ENCODE data around the gene HSPA1B. TPM values are rescaled to one million over a fixed set of nuclear protein-coding genes. Genes with fewer than 3 reads are reported as not detected.
"Not testable (repeated sequence)": the region's sequence is repeated elsewhere in the genome, so short reads cannot be mapped to it uniquely, and the experiment has no call there.

Gene HSPA1B
- polyA plus RNA-seq, 1 donor from 2014 or later = 5.7 TPM

DNA sequence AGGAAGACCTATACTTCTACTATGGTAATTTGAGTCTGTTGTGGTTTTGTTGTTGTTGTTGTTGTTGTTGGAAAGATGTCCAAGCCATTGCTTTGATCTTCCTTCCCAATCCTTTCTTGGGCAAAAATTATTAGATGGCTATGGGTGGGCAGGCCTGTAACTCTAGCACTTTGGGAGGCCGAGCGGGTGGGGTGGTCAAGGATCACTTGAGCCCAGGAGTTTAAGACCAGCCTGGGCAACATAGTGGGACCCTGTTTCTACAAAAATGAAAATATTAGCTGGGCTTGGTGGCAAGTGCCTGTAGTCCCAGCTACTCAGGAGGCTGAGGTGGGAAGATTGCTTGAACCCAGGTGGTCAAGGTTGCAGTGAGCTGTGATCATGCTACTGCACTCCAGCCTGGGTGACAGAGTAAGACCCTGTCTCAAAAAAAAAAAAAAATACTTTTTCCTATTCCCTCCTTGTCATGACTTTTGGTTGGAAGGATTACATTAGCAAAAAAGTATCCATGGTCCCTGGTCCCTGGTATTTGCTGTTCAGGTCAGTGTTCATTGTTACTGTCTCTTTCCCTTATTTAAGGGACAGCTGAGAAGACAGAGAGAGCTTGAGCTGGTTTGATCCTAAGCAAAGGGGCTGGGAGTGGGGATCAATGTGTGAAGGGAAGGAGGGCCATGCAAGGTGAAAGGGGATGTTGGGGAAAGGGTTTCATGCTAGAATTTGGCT lies 23.4 kb downstream of the HSPA1B start:
- Mint-ChIP-seq H3K4me3 (no peak overlapping the region), H3K27ac (no peak overlapping the region), H3K27me3 (no peaks in the 10 kb centered on the region), H3K4me1 (no peaks in the 10 kb centered on the region), H3K36me3 (peaks cover 5% of the 10 kb centered on the region), H3K9me3 (no peaks in the 10 kb centered on the region)

DNA sequence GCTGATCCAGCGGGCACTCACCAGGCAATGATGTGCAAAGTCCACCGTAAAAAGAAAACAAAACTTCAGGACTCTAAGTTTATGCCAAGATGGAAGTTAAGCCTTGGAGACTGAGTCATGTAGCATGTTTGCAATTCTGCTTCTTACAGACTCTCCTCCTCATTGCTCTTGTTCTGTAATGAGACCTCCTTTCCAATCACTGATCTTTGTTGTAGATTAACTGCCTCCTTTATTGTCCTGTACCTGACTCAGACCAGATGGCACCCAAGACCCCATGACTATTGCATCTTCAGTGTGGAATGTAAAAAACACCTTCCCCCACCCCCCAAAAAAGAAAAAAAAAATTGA lies 23.9 kb downstream of the HSPA1B start:
- no peak overlapping the region for H3K27ac Mint-ChIP-seq
- H3K27me3 Mint-ChIP-seq = no peaks in the 10 kb centered on the region
- no peaks in the 10 kb centered on the region for H3K9me3 Mint-ChIP-seq
- peaks cover 5% of the 10 kb centered on the region for H3K36me3 Mint-ChIP-seq
- H3K4me1 Mint-ChIP-seq = no peaks in the 10 kb centered on the region
- H3K4me3 Mint-ChIP-seq = no peak overlapping the region

- not testable (repeated sequence) for H3K36me3 Mint-ChIP-seq, H3K4me1 Mint-ChIP-seq, H3K27ac Mint-ChIP-seq, H3K27me3 Mint-ChIP-seq, H3K9me3 Mint-ChIP-seq, H3K4me3 Mint-ChIP-seq
These were observed 24.6 kb downstream of the HSPA1B start for GRCh38 chr6:31851980-31852718.

- not testable (repeated sequence) for H3K9me3 Mint-ChIP-seq, H3K36me3 Mint-ChIP-seq, H3K27ac Mint-ChIP-seq, H3K27me3 Mint-ChIP-seq, H3K4me3 Mint-ChIP-seq
- peaks cover 6 to 13% (median 6%) of the 10 kb centered on the region in 3 donors for H3K4me1 Mint-ChIP-seq
These were observed 30.2 kb downstream of the HSPA1B start for GRCh38 chr6:31857774-31858173.

DNA sequence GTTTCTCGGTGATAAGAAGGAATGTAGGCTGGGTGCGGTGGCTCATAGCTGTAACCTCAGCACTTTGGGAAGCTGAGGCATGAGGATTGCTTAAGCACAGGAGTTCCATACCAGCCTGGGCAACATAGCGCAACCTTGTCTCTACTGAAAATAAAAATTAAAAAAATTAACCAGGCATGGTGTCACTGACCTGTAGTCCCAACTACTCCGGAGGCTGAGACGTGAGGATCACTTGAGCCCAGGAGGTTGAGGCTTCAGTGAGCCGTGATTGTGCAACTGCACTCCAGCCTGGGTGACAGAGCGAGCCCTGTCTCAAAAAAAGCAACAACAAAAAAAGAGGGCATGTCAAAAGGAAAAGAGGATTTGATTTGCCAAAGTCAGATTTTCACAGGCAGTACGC lies 31.2 kb downstream of the HSPA1B start:
- Mint-ChIP-seq H3K27ac (no peak overlapping the region), H3K4me3 (peak overlapping the region in 1 of 4 donors; percentile 50), H3K36me3 (peaks cover 5% of the 10 kb centered on the region)

GRCh38 chr6:31859923-31860322 lies 32.4 kb downstream of the HSPA1B start:
- Mint-ChIP-seq H3K4me3 (peak overlapping the region in 2 of 4 donors; percentile 49 to 71), H3K4me1 (peaks cover 13 to 17% (median 14%) of the 10 kb centered on the region in 3 donors), H3K36me3 (peaks cover 5% of the 10 kb centered on the region), H3K9me3 (no peaks in the 10 kb centered on the region), H3K27ac (peak overlapping the region in 2 of 3 donors; percentile 40 to 68), H3K27me3 (no peaks in the 10 kb centered on the region)

More for the DNA sequence above, 31.2 kb downstream of the HSPA1B start:
- no peaks in the 10 kb centered on the region for H3K27me3 Mint-ChIP-seq
- no peaks in the 10 kb centered on the region for H3K9me3 Mint-ChIP-seq
- H3K4me1 Mint-ChIP-seq = peaks cover 10 to 16% (median 11%) of the 10 kb centered on the region in 3 donors

- Mint-ChIP-seq H3K4me1 (peaks cover 13 to 17% (median 14%) of the 10 kb centered on the region in 3 donors), H3K9me3 (no peaks in the 10 kb centered on the region), H3K27ac (peak overlapping the region in 2 of 3 donors; percentile 40 to 68), H3K36me3 (peaks cover 5% of the 10 kb centered on the region), H3K4me3 (peak overlapping the region in 2 of 4 donors; percentile 49 to 71), H3K27me3 (no peaks in the 10 kb centered on the region)
These were observed 32.8 kb downstream of the HSPA1B start for GRCh38 chr6:31860349-31860748.

DNA sequence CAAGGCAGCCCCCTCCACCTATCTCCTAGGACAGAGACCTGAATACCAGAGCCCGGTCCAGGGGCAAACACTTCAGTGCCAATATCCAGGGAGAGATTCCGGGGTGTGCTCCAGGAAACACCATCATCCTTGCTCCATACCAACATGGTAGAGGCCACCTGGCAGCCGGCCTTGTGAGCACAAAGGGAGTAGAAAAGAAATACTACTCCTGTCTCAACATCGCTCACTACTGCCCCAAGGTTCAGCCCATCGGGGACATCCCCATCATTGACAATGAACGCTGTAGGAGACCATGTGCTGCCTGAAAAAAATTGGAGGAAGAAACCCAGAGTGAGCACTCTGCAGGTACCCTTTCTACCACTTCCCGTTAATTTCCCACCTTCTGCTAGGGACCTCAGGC lies 33.6 kb downstream of the HSPA1B start:
- H3K36me3 Mint-ChIP-seq = peaks cover 5% of the 10 kb centered on the region
- peak overlapping the region in 2 of 4 donors; percentile 85 to 95 for H3K4me3 Mint-ChIP-seq
- peak overlapping the region in 1 of 3 donors; percentile 85 for H3K27ac Mint-ChIP-seq
- no peaks in the 10 kb centered on the region for H3K9me3 Mint-ChIP-seq
- H3K4me1 Mint-ChIP-seq = peaks cover 13 to 17% (median 14%) of the 10 kb centered on the region in 3 donors
- H3K27me3 Mint-ChIP-seq = no peaks in the 10 kb centered on the region

- Mint-ChIP-seq H3K27ac (peak overlapping the region; percentile 85 to 97 (median 96)), H3K4me1 (peaks cover 13 to 17% (median 14%) of the 10 kb centered on the region in 3 donors), H3K36me3 (peaks cover 5% of the 10 kb centered on the region), H3K4me3 (peak overlapping the region; percentile 85 to 98 (median 95)), H3K27me3 (no peaks in the 10 kb centered on the region), H3K9me3 (no peaks in the 10 kb centered on the region)
These were observed 34.4 kb downstream of the HSPA1B start for GRCh38 chr6:31861919-31862343.

- Mint-ChIP-seq H3K4me1 (peaks cover 13 to 17% (median 14%) of the 10 kb centered on the region in 3 donors), H3K27me3 (no peaks in the 10 kb centered on the region), H3K4me3 (peak within 1 kb of the TSS; percentile 85 to 98 (median 95)), H3K36me3 (peaks cover 5% of the 10 kb centered on the region), H3K9me3 (no peaks in the 10 kb centered on the region), H3K27ac (peak within 1 kb of the TSS; percentile 85 to 97 (median 96))
These were observed 35.1 kb downstream of the HSPA1B start, which contains the start of gene NEU1 for GRCh38 chr6:31862344-31863235. TSS of gene NEU1 (minus strand) at chr6:31862821. CDS start at chr6:31862776, 45 bp downstream.

DNA sequence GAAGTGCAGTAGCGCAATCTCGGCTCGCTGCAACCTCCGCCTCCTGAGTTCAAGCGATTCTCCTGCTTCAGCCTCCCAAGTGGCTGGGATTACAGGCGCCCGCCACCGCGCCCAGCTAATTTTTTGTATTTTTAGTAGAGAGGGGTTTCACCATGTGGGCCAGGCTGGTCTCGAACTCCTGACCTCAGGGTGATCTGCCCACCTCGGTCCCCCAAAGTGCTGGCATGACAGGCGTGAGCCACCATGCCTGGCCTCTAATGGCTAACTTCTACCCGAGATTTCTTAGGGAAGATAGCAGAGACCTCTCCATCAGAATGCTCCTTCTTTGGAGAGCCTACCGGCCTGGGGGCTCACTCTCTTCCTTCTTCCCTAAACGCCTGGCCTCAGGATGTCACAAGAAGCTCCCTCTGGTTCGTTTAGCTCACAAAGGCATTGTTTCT lies 36.6 kb downstream of the HSPA1B start:
- Mint-ChIP-seq H3K4me3 (peak overlapping the region; percentile 85 to 98 (median 95)), H3K4me1 (peaks cover 13 to 17% (median 14%) of the 10 kb centered on the region in 3 donors), H3K27ac (peak overlapping the region; percentile 85 to 97 (median 96))
- H3K9me3 Mint-ChIP-seq, H3K27me3 Mint-ChIP-seq, H3K36me3 Mint-ChIP-seq: not testable (repeated sequence)

GRCh38 chr6:31864818-31865204 lies 37.3 kb downstream of the HSPA1B start:
- Mint-ChIP-seq H3K27me3 (no peaks in the 10 kb centered on the region), H3K4me3 (no peak overlapping the region), H3K27ac (no peak overlapping the region)

GRCh38 chr6:31865205-31866118 lies 37.9 kb downstream of the HSPA1B start:
- H3K27ac Mint-ChIP-seq = peak overlapping the region in 1 of 3 donors; percentile 31
- H3K9me3 Mint-ChIP-seq = no peaks in the 10 kb centered on the region
- H3K4me3 Mint-ChIP-seq = no peak overlapping the region

More at GRCh38 chr6:31864818-31865204, 37.3 kb downstream of the HSPA1B start:
- H3K36me3 Mint-ChIP-seq = peaks cover 2% of the 10 kb centered on the region
- no peaks in the 10 kb centered on the region for H3K9me3 Mint-ChIP-seq
- peaks cover 13 to 17% (median 14%) of the 10 kb centered on the region in 3 donors for H3K4me1 Mint-ChIP-seq

DNA sequence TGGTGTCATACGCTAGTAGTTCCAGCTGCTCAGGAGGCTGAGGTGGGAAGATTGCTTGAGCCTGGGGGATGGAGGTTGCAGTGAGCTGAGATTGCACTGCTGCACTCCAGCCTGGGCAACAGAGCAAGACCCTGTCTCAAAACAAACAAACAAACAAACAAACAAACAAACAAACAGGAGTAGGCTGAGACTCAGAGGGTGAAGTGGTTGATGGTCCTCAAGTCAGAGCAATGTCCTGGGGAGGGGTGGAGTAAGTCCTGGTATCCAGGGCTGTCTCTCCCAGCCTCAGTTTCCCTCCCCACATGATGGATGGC lies 41.1 kb downstream of the HSPA1B start:
- peak overlapping the region in 1 of 3 donors; percentile 42 for H3K27ac Mint-ChIP-seq
- not testable (repeated sequence) for H3K27me3 Mint-ChIP-seq, H3K9me3 Mint-ChIP-seq, H3K36me3 Mint-ChIP-seq, H3K4me3 Mint-ChIP-seq, H3K4me1 Mint-ChIP-seq

More at GRCh38 chr6:31865205-31866118, 37.9 kb downstream of the HSPA1B start:
- Mint-ChIP-seq H3K36me3 (no peaks in the 10 kb centered on the region), H3K27me3 (no peaks in the 10 kb centered on the region), H3K4me1 (peaks cover 13 to 17% (median 14%) of the 10 kb centered on the region in 3 donors)

Data from IgD-negative memory B cell (primary cell).